Urothelium cell line (cell line): ENCODE results near the gene NRXN2.

Experiments
- DNase-seq: peaks from one replicate; pipeline ENCODE4 v3.0.0; 2011; ENCODE audit warnings: low spot score, mixed read lengths
- FAIRE-seq: peaks from 2 replicates; lab custom pipeline; 2011; peaks lifted over from hg19 to GRCh38; lab: Jason Lieb, UNC

NRXN2 gene

GRCh38 chr11:64556721-64557250 lies 166.2 kb downstream of the NRXN2 start:
- FAIRE-seq (no peak), DNase-seq (no peak)
